Gastroesophageal sphincter (tissue), 4 donors: ENCODE measurements around the gene FADS6. TPM values are rescaled to one million over a fixed set of nuclear protein-coding genes. Genes with fewer than 3 reads are reported as not detected.

Experiments used
- ATAC-seq: fragments of 150-250 bp; one replicate; pipeline ENCODE4 v1.9.1; 2016; ENCODE audit warnings: mild to moderate bottlenecking, moderate library complexity
- H3K27ac ChIP-seq, 4 donors: fragments of 200-600 bp; sonication (generic) in 3 of 4; 1 replicate in 3 of 4; 2 replicates in 1 of 4; pipeline ENCODE4 v1.5.1; 2016 to 2019
- H3K27me3 ChIP-seq: fragments of 200-600 bp; sonication (generic); one replicate; pipeline ENCODE4 v1.5.1; 2019
- H3K36me3 ChIP-seq, 2 donors: fragments of 200-600 bp; sonication (generic); one replicate each; pipeline ENCODE4 v1.5.1; 2019; ENCODE audit warnings: control low read depth in 1 of 2
- H3K4me1 ChIP-seq, 3 donors: fragments of 200-600 bp; sonication (generic); 1 replicate in 2 of 3; 2 replicates in 1 of 3; pipeline ENCODE4 v1.5.1; 2016 to 2019; ENCODE audit warnings: control low read depth in 2 of 3
- H3K4me3 ChIP-seq, 2 donors: fragments of 200-600 bp; sonication (generic); one replicate each; pipeline ENCODE4 v1.5.1; 2019; ENCODE audit warnings: mild to moderate bottlenecking in 1 of 2, moderate library complexity in 1 of 2
- H3K9me3 ChIP-seq, 3 donors: fragments of 200-600 bp; sonication (generic); one replicate each; pipeline ENCODE4 v1.5.1; 2017 to 2019; ENCODE audit warnings: control low read depth in 2 of 3
- CTCF ChIP-seq, 4 experiments: fragments of 200-600 bp in 2 of 4; fragments of 450-650 bp in 2 of 4; sonication (generic) in 1 of 4; IDR thresholded peaks; one replicate each; pipeline ENCODE4 v1.5.1; 2017 to 2019; ENCODE audit warnings: antibody characterized with exemption in 4 of 4, mild to moderate bottlenecking in 2 of 4, moderate library complexity in 2 of 4
- EP300 ChIP-seq: sonication (generic); formaldehyde crosslinking; IDR thresholded peaks from one replicate; pipeline ENCODE4 v1.6.1; 2017; ENCODE audit warnings: antibody characterized with exemption, mild to moderate bottlenecking
- POLR2A ChIP-seq, 2 donors: fragments of 450-650 bp; IDR thresholded peaks; one replicate each; pipeline ENCODE4 v1.6.1; 2017; ENCODE audit warnings: antibody characterized with exemption in 2 of 2, mild to moderate bottlenecking in 2 of 2, moderate library complexity in 1 of 2
- POLR2AphosphoS5 ChIP-seq: sonication (generic); formaldehyde crosslinking; IDR thresholded peaks from one replicate; pipeline ENCODE4 v1.6.1; 2017; ENCODE audit warnings: antibody characterized with exemption
- WGBS, 2 donors: methylation state at CpG; one replicate each; pipeline ENCODE4 v1.1.5; 2018; ENCODE audit warnings: low coverage in 1 of 2; 5-methylcytosine and 5-hydroxymethylcytosine counted together
- total RNA-seq, 4 donors: library from RNA; depleted of rRNA; stranded (reverse); fragments of >200 nt; gene quantifications; one replicate each; pipeline ENCODE4 v1.1.0, GENCODE V29; 2016

FADS6 gene
- total RNA-seq, 4 donors from 2014 or later, result 0.37 TPM; not detected in 3

GRCh38 chr17:74921026-74921681 lies 27.7 kb upstream of the FADS6 start:
- Histone ChIP-seq H3K9me3 (no peaks in the 10 kb centered on the region), H3K36me3 (no peaks in the 10 kb centered on the region), H3K4me1 (peaks cover 0 to 34% (median 14%) of the 10 kb centered on the region in 3 donors), H3K27me3 (peaks cover 100% of the 10 kb centered on the region), H3K27ac (no peak overlapping the region), H3K4me3 (no peak overlapping the region)
- TF ChIP-seq POLR2AphosphoS5 (no peak), POLR2A (IDR thresholded peaks at IDR 0.05) (no peak), EP300 (no peak), CTCF (IDR thresholded peaks at IDR 0.05) (no peak)
- 57% methylated on average over 5 of the region's 19 CpGs; no CpG with 5 or more reads in 1 of the 2 donors for WGBS, 2 donors
- no peak for ATAC-seq

- Histone ChIP-seq H3K4me3 (no peak overlapping the region), H3K27ac (no peak overlapping the region), H3K4me1 (peaks cover 0 to 34% (median 14%) of the 10 kb centered on the region in 3 donors), H3K9me3 (no peaks in the 10 kb centered on the region), H3K27me3 (peaks cover 100% of the 10 kb centered on the region), H3K36me3 (no peaks in the 10 kb centered on the region)
- TF ChIP-seq CTCF (IDR thresholded peaks at IDR 0.05) (no peak), POLR2AphosphoS5 (no peak), EP300 (no peak), POLR2A (IDR thresholded peaks at IDR 0.05) (no peak)
- WGBS, 2 donors, result 40% methylated on average over 2 of the region's 6 CpGs; no CpG with 5 or more reads in 1 of the 2 donors
- ATAC-seq, result no peak
Observed at GRCh38 chr17:74920642-74921025, 27.2 kb upstream of the FADS6 start.

DNA sequence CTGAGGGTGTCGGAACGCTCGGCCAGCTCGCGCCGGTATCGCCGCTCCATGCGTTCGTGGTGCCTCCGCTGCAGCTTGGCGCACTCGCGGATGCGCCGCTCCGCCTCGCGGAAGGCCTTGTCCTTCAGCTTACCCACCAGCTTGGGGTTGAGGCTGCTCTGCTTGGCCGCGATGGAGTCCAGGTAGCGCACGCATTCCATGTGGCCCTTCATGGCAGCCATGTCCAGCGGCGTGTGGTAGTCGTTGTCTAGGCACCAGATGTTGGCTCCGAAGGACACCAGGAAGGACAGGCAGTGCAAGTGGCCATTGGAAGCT lies 26.8 kb upstream of the FADS6 start:
- TF ChIP-seq POLR2AphosphoS5, result no peak
- no peak for TF ChIP-seq EP300
- whole genome bisulfite sequencing, 2 donors, result 80% methylated on average over 13 of the region's 27 CpGs; no CpG with 5 or more reads in 1 of the 2 donors
- H3K9me3 ChIP-seq, result no peaks in the 10 kb centered on the region

GRCh38 chr17:74919440-74920305 lies 26.2 kb upstream of the FADS6 start:
- Histone ChIP-seq H3K27ac (no peak overlapping the region), H3K9me3 (no peaks in the 10 kb centered on the region), H3K36me3 (no peaks in the 10 kb centered on the region), H3K4me1 (peaks cover 0 to 31% (median 14%) of the 10 kb centered on the region in 3 donors), H3K4me3 (no peak overlapping the region), H3K27me3 (peaks cover 100% of the 10 kb centered on the region)
- 80% methylated on average over 1 of the region's 67 CpGs; no CpG with 5 or more reads in 1 of the 2 donors for WGBS, 2 donors
- TF ChIP-seq POLR2AphosphoS5 (no peak), EP300 (no peak), POLR2A (IDR thresholded peaks at IDR 0.05) (no peak), CTCF (IDR thresholded peaks at IDR 0.05) (no peak)
- no peak for ATAC-seq

More for the DNA sequence above, 26.8 kb upstream of the FADS6 start:
- no peak for ATAC-seq
- H3K4me1 ChIP-seq, result peaks cover 0 to 34% (median 14%) of the 10 kb centered on the region in 3 donors
- no peak overlapping the region for H3K27ac ChIP-seq
- no peaks in the 10 kb centered on the region for H3K36me3 ChIP-seq
- H3K4me3 ChIP-seq, result no peak overlapping the region
- peaks cover 100% of the 10 kb centered on the region for H3K27me3 ChIP-seq

DNA sequence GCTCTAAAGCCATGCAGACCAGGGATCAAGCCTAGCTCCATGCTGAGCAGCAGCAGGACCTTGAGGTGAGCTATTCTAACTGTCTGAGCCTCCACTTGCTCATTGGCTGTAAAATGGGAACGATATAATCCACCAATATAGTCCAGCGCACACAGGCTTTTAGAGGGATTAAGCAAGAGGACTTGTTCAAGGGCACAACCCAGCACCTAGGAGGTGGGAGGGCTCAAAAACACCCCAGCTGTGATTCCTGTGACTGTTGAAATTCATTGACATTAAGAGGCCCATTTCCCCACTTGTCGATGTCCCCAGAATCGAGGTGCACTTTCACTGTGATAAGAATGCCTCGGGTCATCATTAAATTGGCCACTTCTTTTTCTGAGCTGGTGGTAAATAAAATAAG lies 25.5 kb upstream of the FADS6 start:
- WGBS, 2 donors, result 75 to 100% methylated on average over 3 of the region's 5 CpGs
- Histone ChIP-seq H3K27ac (no peak overlapping the region), H3K36me3 (no peaks in the 10 kb centered on the region), H3K9me3 (no peaks in the 10 kb centered on the region), H3K4me1 (peaks cover 0 to 23% (median 11%) of the 10 kb centered on the region in 3 donors), H3K4me3 (no peak overlapping the region), H3K27me3 (peaks cover 92% of the 10 kb centered on the region)
- TF ChIP-seq EP300 (no peak), CTCF (IDR thresholded peaks at IDR 0.05) (no peak), POLR2A (IDR thresholded peaks at IDR 0.05) (no peak), POLR2AphosphoS5 (no peak)
- ATAC-seq, result no peak
